GM23338 (cell line): Measurements from ENCODE around the gene OR2L3. TPM values are rescaled to one million over a fixed set of nuclear protein-coding genes. Genes with fewer than 3 reads are reported as not detected.

Experiments used
- ATAC-seq: fragments of 200-7000 bp; cut with Tn5 transposase; 3 replicates; pipeline ENCODE4 v1.9.1; 2020
- DNase-seq: peaks from one replicate; pipeline ENCODE4 v3.0.0-alpha.2; 2015; ENCODE audit warnings: low spot score
- H2AFZ ChIP-seq: fragments of 200-600 bp; sonication (generic); 2 replicates; pipeline ENCODE4 v1.8.0; 2016; ENCODE audit warnings: antibody characterized with exemption, mild to moderate bottlenecking, moderate library complexity
- H3F3A ChIP-seq: fragments of 200-600 bp; sonication (generic); replicated peaks from 2 replicates; pipeline ENCODE4 v1.8.0; 2017; ENCODE audit warnings: antibody characterized with exemption, mixed run types, low read depth
- H3K27ac ChIP-seq: fragments of 200-600 bp; sonication (generic); 2 replicates; pipeline ENCODE4 v1.6.1; 2016; ENCODE audit warnings: low read depth
- H3K27me3 ChIP-seq: fragments of 200-600 bp; sonication (generic); 2 replicates; pipeline ENCODE4 v1.8.0; 2016; ENCODE audit warnings: mild to moderate bottlenecking, mixed run types, moderate library complexity; ENCODE audit not compliant: insufficient read depth
- H3K36me3 ChIP-seq: fragments of 200-600 bp; sonication (generic); 2 replicates; pipeline ENCODE4 v1.8.0; 2016; ENCODE audit warnings: mild to moderate bottlenecking; ENCODE audit not compliant: insufficient read depth
- H3K4me1 ChIP-seq: fragments of 200-600 bp; sonication (generic); 2 replicates; pipeline ENCODE4 v1.8.0; 2016; ENCODE audit warnings: mild to moderate bottlenecking, moderate library complexity; ENCODE audit not compliant: insufficient read depth
- H3K4me2 ChIP-seq: fragments of 200-600 bp; sonication (generic); 2 replicates; pipeline ENCODE4 v1.7.1; 2017; ENCODE audit warnings: mixed run types
- H3K4me3 ChIP-seq: fragments of 200-600 bp; sonication (generic); 2 replicates; pipeline ENCODE4 v1.6.1; 2016; ENCODE audit warnings: mixed run types
- H3K79me2 ChIP-seq: fragments of 200-600 bp; sonication (generic); replicated peaks from 2 replicates; pipeline ENCODE4 v1.8.0; 2017; ENCODE audit warnings: mild to moderate bottlenecking; ENCODE audit not compliant: insufficient read depth
- H3K9me2 ChIP-seq: fragments of 200-600 bp; sonication (generic); 2 replicates; pipeline ENCODE4 v1.8.0; 2017; ENCODE audit not compliant: insufficient read depth
- H4K20me1 ChIP-seq: fragments of 200-600 bp; sonication (generic); replicated peaks from 2 replicates; pipeline ENCODE4 v1.8.0; 2017; ENCODE audit warnings: mild to moderate bottlenecking; ENCODE audit not compliant: insufficient read depth
- H3K27ac Mint-ChIP-seq: 2 replicates; pipeline ENCODE4 v1.8.0; 2020; ENCODE audit warnings: inconsistent platforms, mild to moderate bottlenecking, moderate library complexity, mixed read lengths
- H3K27me3 Mint-ChIP-seq: 3 replicates; pipeline ENCODE4 v1.8.0; 2022; ENCODE audit warnings: low read depth, mild to moderate bottlenecking, moderate library complexity, mixed read lengths, inconsistent platforms; ENCODE audit not compliant: insufficient read depth, poor library complexity
- H3K36me3 Mint-ChIP-seq: 3 replicates; pipeline ENCODE4 v1.8.0; 2021; ENCODE audit warnings: low read depth, mild to moderate bottlenecking, inconsistent platforms, moderate library complexity, mixed read lengths
- H3K4me1 Mint-ChIP-seq: 3 replicates; pipeline ENCODE4 v1.8.0; 2020; ENCODE audit warnings: mild to moderate bottlenecking, inconsistent platforms, mixed read lengths
- H3K4me3 Mint-ChIP-seq: 3 replicates; pipeline ENCODE4 v1.8.0; 2021; ENCODE audit warnings: moderate library complexity, mild to moderate bottlenecking, inconsistent platforms, mixed read lengths
- H3K9me3 Mint-ChIP-seq: 3 replicates; pipeline ENCODE4 v1.8.0; 2020; ENCODE audit warnings: moderate library complexity, mild to moderate bottlenecking, inconsistent platforms, mixed read lengths
- CREB1 ChIP-seq: fragments of 250-450 bp; sonication (Bioruptor Pico); IDR thresholded peaks from 2 replicates; pipeline ENCODE4 v1.5.0; 2020; ENCODE audit warnings: low read depth, mild to moderate bottlenecking, moderate library complexity
- EZH2 ChIP-seq: fragments of 200-600 bp; sonication (generic); IDR thresholded peaks from one replicate; pipeline ENCODE4 v1.8.0; 2017; ENCODE audit warnings: antibody characterized with exemption, mild to moderate bottlenecking, low read depth; ENCODE audit not compliant: unreplicated experiment
- EZH2phosphoT487 ChIP-seq: fragments of 200-600 bp; sonication (generic); IDR thresholded peaks from one replicate; pipeline ENCODE4 v1.8.1; 2018; ENCODE audit warnings: antibody characterized with exemption; ENCODE audit not compliant: unreplicated experiment
- JUNB ChIP-seq: IDR thresholded peaks from one replicate; pipeline ENCODE4 v1.6.1; 2016; ENCODE audit warnings: antibody characterized with exemption; ENCODE audit not compliant: unreplicated experiment
- NANOG ChIP-seq: IDR thresholded peaks from 2 replicates; pipeline ENCODE4 v1.6.1; 2016; ENCODE audit warnings: antibody characterized with exemption, borderline replicate concordance
- POLR2AphosphoS5 ChIP-seq: IDR thresholded peaks from 2 replicates; pipeline ENCODE4 v1.6.1; 2016; ENCODE audit warnings: antibody characterized with exemption, low read depth
- STAT1 ChIP-seq: IDR thresholded peaks from one replicate; pipeline ENCODE4 v1.6.1; 2016; ENCODE audit warnings: antibody characterized with exemption; ENCODE audit not compliant: unreplicated experiment
- ZNF114 ChIP-seq: fragments of 250-450 bp; sonication (Bioruptor Pico); IDR thresholded peaks from 2 replicates; pipeline ENCODE4 v1.5.0; 2020; ENCODE audit warnings: mild to moderate bottlenecking, moderate library complexity
- ZNF331 ChIP-seq: fragments of 250-450 bp; sonication (Bioruptor Pico); IDR thresholded peaks from 2 replicates; pipeline ENCODE4 v1.5.0; 2020; ENCODE audit warnings: low read depth, mild to moderate bottlenecking, moderate library complexity
- polyA plus RNA-seq: library from polyadenylated mRNA; unstranded; fragments of >200 nt; fragmentation: Nextera tagmentation; extraction: Ambion mirVana; gene quantifications from 2 replicates; pipeline ENCODE4 v1.2.1, GENCODE V29; 2016
- total RNA-seq: library from RNA; depleted of rRNA; stranded (reverse); fragments of >200 nt; shearing (Covaris generic); gene quantifications from 2 replicates; pipeline ENCODE4 v1.2.3, GENCODE V29; 2014
- TF ChIP-seq, protein P1 (sequence below): IDR thresholded peaks from 2 replicates; pipeline ENCODE4 v1.6.1; 2016; ENCODE audit warnings: antibody characterized with exemption
- TF ChIP-seq, protein P2 (sequence below): fragments of 250-450 bp; sonication (Bioruptor Pico); IDR thresholded peaks from 2 replicates; pipeline ENCODE4 v1.5.0; 2020; ENCODE audit warnings: mild to moderate bottlenecking, moderate library complexity
- TF ChIP-seq, protein P3 (sequence below), 2 experiments: fragments of 200-600 bp in 1 of 2; sonication (generic) in 1 of 2; conservative IDR thresholded peaks; 2 replicates each; pipeline versions ENCODE4 v1.5.1 to v1.6.1; 2016 to 2017; ENCODE audit warnings: antibody characterized with exemption in 2 of 2, low read depth in 2 of 2, mild to moderate bottlenecking in 2 of 2, moderate library complexity in 1 of 2
- TF ChIP-seq, protein P4 (sequence below): IDR thresholded peaks from one replicate; pipeline ENCODE4 v1.6.1; 2018; ENCODE audit warnings: antibody characterized with exemption; ENCODE audit not compliant: unreplicated experiment

The OR2L3 gene
- total and polyA plus RNA-seq, 2 experiments from 2014 or later: not detected

DNA sequence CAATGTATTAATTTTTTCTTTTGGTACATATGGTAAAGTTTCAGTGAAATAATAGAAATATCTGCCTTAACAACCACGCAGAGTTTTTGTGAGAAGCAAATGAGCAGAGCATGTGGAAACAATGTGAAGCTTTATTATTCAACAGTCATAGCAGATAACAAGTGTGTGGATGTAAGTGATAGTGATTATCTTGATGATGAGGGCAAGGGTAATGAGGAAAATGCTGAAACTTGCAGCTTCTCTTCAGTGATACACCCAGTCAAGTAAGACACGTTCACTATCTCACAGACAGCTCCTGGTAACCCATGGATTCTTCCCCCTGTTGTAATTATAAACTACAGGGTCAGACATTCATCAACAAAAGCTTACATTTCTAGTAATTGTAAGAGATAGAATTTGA, 47.8 kb upstream of the OR2L3 start:
- Histone ChIP-seq H3K9me2 (no peaks in the 10 kb centered on the region), H3K36me3 (0 out of 2 replicates have a peak, but pooled peaks cover 3% of the 10 kb centered on the region), H3K27ac (no peak overlapping the region), H3K27me3 (no peaks in the 10 kb centered on the region), H3K4me1 (no peaks in the 10 kb centered on the region), H3K4me2 (no peak overlapping the region), H3K4me3 (no peak overlapping the region), H4K20me1 (no peaks in the 10 kb centered on the region), H3K79me2 (no peaks in the 10 kb centered on the region), H2AFZ (no peak overlapping the region), H3F3A (no peaks in the 10 kb centered on the region)
- no peak for TF ChIP-seq POLR2AphosphoS5
- TF ChIP-seq, protein P1, sequence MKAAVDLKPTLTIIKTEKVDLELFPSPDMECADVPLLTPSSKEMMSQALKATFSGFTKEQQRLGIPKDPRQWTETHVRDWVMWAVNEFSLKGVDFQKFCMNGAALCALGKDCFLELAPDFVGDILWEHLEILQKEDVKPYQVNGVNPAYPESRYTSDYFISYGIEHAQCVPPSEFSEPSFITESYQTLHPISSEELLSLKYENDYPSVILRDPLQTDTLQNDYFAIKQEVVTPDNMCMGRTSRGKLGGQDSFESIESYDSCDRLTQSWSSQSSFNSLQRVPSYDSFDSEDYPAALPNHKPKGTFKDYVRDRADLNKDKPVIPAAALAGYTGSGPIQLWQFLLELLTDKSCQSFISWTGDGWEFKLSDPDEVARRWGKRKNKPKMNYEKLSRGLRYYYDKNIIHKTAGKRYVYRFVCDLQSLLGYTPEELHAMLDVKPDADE: no peak
- TF ChIP-seq, protein P2, sequence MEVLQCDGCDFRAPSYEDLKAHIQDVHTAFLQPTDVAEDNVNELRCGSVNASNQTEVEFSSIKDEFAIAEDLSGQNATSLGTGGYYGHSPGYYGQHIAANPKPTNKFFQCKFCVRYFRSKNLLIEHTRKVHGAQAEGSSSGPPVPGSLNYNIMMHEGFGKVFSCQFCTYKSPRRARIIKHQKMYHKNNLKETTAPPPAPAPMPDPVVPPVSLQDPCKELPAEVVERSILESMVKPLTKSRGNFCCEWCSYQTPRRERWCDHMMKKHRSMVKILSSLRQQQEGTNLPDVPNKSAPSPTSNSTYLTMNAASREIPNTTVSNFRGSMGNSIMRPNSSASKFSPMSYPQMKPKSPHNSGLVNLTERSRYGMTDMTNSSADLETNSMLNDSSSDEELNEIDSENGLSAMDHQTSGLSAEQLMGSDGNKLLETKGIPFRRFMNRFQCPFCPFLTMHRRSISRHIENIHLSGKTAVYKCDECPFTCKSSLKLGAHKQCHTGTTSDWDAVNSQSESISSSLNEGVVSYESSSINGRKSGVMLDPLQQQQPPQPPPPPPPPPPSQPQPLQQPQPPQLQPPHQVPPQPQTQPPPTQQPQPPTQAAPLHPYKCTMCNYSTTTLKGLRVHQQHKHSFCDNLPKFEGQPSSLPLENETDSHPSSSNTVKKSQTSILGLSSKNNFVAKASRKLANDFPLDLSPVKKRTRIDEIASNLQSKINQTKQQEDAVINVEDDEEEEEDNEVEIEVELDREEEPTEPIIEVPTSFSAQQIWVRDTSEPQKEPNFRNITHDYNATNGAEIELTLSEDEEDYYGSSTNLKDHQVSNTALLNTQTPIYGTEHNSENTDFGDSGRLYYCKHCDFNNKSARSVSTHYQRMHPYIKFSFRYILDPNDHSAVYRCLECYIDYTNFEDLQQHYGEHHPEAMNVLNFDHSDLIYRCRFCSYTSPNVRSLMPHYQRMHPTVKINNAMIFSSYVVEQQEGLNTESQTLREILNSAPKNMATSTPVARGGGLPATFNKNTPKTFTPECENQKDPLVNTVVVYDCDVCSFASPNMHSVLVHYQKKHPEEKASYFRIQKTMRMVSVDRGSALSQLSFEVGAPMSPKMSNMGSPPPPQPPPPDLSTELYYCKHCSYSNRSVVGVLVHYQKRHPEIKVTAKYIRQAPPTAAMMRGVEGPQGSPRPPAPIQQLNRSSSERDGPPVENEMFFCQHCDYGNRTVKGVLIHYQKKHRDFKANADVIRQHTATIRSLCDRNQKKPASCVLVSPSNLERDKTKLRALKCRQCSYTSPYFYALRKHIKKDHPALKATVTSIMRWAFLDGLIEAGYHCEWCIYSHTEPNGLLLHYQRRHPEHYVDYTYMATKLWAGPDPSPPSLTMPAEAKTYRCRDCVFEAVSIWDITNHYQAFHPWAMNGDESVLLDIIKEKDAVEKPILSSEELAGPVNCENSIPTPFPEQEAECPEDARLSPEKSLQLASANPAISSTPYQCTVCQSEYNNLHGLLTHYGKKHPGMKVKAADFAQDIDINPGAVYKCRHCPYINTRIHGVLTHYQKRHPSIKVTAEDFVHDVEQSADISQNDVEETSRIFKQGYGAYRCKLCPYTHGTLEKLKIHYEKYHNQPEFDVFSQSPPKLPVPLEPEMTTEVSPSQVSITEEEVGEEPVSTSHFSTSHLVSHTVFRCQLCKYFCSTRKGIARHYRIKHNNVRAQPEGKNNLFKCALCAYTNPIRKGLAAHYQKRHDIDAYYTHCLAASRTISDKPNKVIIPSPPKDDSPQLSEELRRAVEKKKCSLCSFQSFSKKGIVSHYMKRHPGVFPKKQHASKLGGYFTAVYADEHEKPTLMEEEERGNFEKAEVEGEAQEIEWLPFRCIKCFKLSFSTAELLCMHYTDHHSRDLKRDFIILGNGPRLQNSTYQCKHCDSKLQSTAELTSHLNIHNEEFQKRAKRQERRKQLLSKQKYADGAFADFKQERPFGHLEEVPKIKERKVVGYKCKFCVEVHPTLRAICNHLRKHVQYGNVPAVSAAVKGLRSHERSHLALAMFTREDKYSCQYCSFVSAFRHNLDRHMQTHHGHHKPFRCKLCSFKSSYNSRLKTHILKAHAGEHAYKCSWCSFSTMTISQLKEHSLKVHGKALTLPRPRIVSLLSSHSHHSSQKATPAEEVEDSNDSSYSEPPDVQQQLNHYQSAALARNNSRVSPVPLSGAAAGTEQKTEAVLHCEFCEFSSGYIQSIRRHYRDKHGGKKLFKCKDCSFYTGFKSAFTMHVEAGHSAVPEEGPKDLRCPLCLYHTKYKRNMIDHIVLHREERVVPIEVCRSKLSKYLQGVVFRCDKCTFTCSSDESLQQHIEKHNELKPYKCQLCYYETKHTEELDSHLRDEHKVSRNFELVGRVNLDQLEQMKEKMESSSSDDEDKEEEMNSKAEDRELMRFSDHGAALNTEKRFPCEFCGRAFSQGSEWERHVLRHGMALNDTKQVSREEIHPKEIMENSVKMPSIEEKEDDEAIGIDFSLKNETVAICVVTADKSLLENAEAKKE (CRISPR knock-in tag): no peak
- no peak for TF ChIP-seq ZNF114 (CRISPR knock-in tag)
- TF ChIP-seq, protein P3, sequence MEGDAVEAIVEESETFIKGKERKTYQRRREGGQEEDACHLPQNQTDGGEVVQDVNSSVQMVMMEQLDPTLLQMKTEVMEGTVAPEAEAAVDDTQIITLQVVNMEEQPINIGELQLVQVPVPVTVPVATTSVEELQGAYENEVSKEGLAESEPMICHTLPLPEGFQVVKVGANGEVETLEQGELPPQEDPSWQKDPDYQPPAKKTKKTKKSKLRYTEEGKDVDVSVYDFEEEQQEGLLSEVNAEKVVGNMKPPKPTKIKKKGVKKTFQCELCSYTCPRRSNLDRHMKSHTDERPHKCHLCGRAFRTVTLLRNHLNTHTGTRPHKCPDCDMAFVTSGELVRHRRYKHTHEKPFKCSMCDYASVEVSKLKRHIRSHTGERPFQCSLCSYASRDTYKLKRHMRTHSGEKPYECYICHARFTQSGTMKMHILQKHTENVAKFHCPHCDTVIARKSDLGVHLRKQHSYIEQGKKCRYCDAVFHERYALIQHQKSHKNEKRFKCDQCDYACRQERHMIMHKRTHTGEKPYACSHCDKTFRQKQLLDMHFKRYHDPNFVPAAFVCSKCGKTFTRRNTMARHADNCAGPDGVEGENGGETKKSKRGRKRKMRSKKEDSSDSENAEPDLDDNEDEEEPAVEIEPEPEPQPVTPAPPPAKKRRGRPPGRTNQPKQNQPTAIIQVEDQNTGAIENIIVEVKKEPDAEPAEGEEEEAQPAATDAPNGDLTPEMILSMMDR (conservative IDR thresholded peaks at IDR 0.05; ENCODE audit: low read depth in 2 of 2): no peak
- TF ChIP-seq NANOG: no peak
- TF ChIP-seq, protein P4, sequence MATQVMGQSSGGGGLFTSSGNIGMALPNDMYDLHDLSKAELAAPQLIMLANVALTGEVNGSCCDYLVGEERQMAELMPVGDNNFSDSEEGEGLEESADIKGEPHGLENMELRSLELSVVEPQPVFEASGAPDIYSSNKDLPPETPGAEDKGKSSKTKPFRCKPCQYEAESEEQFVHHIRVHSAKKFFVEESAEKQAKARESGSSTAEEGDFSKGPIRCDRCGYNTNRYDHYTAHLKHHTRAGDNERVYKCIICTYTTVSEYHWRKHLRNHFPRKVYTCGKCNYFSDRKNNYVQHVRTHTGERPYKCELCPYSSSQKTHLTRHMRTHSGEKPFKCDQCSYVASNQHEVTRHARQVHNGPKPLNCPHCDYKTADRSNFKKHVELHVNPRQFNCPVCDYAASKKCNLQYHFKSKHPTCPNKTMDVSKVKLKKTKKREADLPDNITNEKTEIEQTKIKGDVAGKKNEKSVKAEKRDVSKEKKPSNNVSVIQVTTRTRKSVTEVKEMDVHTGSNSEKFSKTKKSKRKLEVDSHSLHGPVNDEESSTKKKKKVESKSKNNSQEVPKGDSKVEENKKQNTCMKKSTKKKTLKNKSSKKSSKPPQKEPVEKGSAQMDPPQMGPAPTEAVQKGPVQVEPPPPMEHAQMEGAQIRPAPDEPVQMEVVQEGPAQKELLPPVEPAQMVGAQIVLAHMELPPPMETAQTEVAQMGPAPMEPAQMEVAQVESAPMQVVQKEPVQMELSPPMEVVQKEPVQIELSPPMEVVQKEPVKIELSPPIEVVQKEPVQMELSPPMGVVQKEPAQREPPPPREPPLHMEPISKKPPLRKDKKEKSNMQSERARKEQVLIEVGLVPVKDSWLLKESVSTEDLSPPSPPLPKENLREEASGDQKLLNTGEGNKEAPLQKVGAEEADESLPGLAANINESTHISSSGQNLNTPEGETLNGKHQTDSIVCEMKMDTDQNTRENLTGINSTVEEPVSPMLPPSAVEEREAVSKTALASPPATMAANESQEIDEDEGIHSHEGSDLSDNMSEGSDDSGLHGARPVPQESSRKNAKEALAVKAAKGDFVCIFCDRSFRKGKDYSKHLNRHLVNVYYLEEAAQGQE: no peak
- TF ChIP-seq EZH2phosphoT487: no peak
- TF ChIP-seq CREB1 (CRISPR knock-in tag): no peak
- no peak for TF ChIP-seq EZH2
- TF ChIP-seq JUNB: no peak
- TF ChIP-seq ZNF331 (CRISPR knock-in tag): no peak
- TF ChIP-seq STAT1: no peak
- H3K9me3 Mint-ChIP-seq: peaks cover 76% of the 10 kb centered on the region
- no peaks in the 10 kb centered on the region for H3K27me3 Mint-ChIP-seq
- H3K4me1 Mint-ChIP-seq: no peaks in the 10 kb centered on the region
- no peak overlapping the region for H3K27ac Mint-ChIP-seq
- H3K36me3 Mint-ChIP-seq: peaks cover 20% of the 10 kb centered on the region
- no peak for DNase-seq
- no peak for ATAC-seq
- no peak overlapping the region for H3K4me3 Mint-ChIP-seq
